GM18505 (cell line): Measurements from ENCODE around the gene S100B.
"Not testable (repeated sequence)": the region's sequence is repeated elsewhere in the genome, so short reads cannot be mapped to it uniquely, and the experiment has no call there.

ENCODE experiments used
- ATAC-seq: cut with Tn5 transposase; IDR thresholded peaks from one replicate; pipeline ENCODE4 v1.9.1; 2021; ENCODE audit not compliant: unreplicated experiment
- POLR2A ChIP-seq: IDR thresholded peaks from 4 replicates; pipeline ENCODE4 v1.6.1; 2011; ENCODE audit warnings: borderline replicate concordance; ENCODE audit not compliant: insufficient read depth, insufficient read length; ENCODE audit errors: extremely low read depth

S100B gene

DNA sequence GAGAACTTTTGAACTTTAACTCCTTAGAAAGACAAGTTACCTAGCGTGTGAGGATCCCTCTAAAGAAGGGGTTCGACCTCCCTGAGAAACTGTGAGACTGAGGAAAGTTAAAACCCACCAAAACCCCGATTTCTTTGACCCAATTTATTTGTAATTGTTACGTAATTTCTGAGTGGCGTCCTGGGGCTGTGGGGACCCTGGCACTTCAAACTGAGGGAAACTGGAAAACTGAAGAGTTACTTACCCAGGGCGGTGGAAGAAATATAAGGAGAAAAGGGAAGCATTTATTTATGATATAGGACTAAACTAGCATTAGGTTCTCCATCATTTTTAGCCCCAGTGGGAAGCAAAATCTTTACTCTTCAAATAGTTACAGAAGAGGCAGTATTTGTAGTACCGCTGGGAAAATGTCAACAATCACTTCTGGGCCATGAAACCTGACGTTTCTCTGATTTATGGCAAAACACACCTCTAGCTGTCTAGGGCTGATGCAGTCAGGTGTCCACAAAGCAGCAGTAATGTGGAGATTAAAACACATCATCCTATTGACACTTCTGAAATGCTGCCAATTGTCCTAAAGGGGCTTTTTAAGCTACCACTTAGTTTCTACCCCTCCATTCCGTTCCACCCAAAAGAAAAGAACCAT, 430 bp downstream of the S100B start:
- TF ChIP-seq POLR2A: no peak
- no peak for ATAC-seq

DNA sequence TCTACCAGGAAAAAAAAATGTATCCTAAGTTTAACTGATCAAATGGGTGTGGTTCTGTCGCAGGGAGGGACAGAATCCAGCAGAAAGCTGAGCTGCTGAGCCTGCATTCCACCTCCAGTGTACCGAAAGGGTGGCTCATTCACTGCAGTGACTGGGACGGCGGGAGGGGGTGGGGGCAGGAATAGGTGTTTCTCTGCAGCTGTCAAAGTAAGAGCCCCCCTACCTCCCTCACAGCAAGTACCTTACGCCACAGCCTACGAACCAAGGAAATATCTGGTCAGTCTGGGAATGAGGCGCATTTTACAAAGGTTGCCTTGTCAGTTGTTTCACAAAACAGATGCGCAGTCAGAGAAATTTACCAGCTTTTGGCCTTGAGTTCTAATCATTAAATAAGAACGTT, 1.7 kb downstream of the S100B start:
- TF ChIP-seq POLR2A: no peak
- ATAC-seq: no peak

DNA sequence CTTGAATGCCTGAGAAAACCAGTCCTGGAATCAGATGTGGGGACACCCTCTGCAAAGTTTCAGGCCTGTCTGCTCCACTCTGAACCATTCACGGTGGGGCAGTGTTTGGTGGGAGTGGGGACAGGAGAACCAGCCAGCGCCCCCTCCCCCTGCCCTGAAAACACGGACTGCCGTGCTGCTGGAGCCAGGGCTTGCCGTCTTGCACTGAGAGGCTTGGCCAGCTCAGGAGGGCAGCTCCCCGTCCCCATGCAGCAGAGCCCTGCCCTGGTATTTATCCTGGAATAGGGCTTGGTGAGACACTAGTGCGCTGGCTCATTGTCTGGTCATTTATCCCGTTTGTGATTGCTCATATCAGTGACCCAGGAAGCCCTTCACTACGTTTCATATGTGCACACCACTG, 3.9 kb downstream of the S100B start:
- no peak for ATAC-seq
- TF ChIP-seq POLR2A: no peak

DNA sequence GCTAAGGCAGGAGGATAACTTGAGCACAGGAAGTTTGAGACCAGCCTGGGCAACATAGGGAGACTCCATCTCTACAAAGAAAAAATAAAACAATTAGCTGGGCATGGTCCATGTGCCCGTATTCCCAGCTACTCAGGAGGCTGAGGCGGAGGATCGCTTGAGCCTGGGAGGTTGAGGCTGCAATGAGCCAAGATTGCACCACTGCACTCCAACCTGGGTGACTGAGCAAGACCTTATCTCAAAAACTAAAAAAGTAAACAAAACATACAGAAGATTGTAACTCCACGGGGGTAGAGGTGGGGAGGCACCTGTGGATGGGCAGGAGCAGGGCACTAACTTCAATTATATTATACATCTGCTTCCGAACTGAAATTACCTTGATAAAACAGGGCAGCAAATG, 4.6 kb downstream of the S100B start:
- no peak for ATAC-seq
- no peak for TF ChIP-seq POLR2A

DNA sequence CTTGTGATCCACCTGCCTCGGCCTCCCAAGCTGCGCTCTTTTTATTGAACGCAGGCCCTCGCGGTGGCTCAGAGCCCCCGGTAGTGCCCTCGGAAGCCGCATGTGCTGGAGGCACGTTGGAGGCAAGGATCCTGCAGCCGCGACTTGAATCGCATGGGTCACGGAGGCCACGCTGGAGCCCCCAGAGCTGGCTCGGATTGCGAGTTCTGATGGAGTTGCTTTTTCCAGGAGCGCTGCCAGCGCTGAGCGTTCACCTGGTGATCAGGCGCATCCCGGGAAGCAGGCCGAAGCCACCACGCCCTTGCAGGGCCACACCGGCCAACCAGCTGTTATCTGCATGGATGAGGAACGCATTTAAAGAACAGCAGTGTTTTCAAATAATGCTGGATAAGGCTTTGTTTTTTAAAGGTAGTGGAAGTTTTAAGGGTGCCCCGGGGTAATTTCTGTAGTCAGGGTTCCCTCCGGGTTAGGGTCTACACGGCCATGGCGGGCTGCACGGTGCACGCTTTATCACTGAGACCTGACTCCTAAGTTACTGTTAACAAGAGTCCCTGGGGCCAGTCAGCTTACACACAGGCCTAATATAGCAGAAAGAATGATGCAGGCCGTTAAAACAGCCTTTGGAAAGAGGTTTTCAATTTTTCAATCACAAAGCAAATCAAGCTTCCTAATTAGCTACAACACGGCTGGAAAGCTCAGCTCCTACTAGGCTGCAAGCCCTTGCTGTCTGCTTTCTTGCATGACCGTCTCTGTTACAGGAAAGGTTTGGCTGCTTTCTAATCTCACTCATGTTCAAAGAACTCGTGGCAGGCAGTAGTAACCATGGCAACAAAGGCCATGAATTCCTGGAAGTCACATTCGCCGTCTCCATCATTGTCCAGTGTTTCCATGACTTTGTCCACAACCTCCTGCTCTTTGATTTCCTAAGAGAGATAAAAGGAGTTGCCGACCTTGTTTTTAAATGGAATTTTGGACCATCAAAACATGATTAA, 6.0 kb downstream of the S100B start:
- ATAC-seq: no peak
- TF ChIP-seq POLR2A: no peak

DNA sequence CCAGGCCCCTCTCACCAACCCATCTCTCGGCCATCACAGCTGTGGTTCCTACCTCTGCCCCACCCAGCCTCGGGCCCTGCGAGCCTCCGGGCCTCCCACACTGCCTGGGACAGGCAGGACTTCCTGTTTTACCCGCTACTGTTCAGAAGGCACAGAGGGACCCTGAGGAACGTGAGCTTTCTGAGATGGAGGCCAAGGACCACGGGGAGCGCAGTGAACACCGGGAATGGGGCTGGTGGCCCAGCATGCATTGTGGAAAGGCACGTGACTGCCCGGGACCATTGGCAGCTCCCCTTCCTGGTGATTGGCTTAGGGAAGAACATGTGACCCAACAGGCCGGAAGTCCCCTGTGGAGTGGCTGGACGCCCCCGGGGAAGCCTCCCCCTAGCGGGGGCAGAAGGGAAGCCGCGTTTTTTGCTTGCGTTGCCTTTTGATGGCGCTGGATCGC, 7.0 kb downstream of the S100B start:
- no peak for ATAC-seq
- no peak for TF ChIP-seq POLR2A

DNA sequence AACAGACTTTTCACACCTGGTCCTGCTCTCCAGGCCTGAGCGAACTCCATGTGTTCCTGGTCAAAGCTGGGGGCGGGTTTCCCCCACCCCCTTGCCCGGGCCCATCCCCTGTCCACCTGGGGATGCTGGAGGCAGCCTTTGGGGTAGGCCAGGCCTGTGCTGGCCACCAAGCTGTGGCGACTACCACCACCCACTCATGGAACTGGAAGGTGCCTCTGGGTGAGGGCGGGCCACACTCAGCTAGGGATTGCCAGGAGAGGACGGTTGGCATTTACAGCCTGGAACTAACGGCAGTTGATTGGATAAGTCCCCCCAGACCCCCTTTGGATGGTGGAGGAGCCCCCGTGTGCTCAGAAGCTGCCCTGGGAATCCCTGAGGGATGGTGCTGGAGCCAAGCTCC, 7.9 kb downstream of the S100B start:
- no peak for ATAC-seq
- TF ChIP-seq POLR2A: no peak

DNA sequence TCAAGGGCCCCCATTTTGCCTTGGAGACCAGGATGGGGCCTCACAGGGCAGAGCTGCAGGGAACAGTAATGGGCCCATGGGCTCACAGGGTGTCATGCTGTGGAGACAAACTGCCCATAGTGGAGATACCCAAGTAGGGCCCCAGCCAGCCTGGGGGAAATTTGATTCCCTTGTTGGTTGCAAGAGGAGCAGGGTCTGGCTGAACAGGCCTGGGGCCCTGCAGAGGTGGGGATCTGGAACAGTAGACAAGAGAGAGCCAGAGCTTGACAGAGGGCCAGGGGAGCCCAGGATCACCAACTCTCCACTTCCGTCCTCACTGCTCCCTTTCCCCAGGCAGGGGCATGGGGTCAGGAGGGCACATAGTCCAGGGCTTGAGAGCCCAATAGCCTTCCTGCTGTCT, 8.7 kb downstream of the S100B start:
- no peak for ATAC-seq
- TF ChIP-seq POLR2A: no peak

DNA sequence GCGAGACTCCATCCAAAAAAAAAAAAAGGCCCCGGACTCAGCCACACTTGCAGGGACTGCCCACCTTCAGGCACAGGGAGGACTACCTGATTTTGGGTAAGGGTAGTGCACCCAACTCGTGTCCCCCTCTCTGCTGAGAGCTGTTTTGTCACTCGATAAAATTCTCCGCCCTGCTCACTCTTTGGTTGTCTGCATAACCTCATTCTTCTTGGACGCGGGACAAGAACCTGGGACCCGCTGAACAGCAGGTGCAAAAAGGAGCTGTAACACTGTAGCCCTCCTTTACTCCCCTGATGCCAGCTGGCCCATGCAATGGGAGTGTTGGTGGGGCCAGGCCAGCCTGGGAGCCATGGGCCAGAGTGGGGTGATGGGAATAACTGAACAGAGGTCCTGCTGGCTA, 10.6 kb downstream of the S100B start:
- no peak for TF ChIP-seq POLR2A
- ATAC-seq: no peak

DNA sequence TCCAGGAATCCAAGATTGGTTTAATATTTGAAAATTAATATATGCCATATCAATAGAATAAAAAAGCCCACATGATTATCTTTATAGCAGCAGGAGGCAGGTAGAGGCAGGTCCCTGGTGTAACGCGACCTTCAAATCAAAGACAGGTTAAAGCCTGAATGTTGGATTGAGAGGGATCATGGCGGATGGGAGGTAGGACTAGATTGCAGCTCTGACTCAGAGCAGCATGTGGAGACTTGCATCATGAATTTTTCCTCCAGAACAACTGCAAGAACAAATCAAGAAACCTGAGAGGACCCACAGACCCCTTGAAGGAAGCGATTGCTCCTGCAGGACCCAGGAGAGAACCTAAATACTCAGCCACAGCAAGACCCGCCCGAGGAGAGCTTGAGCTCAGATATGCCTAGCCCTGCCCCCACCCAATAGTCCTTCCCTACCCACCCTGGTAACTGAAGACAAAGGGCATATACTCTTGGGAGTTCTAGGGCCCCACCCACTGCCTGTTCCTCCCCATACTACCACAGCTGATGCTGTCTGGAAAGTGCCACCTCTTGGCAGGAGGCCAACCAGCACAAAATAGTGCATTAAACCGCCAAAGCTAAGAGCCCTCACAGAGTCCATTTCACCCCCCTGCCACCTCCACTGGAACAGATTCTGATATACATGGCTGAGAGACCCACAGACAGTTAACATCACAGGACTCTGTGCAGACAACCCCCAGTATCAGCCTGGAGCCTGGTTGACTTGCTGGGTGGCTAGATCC, 19.5 kb downstream of the S100B start:
- ATAC-seq: no peak
- TF ChIP-seq POLR2A: no peak

DNA sequence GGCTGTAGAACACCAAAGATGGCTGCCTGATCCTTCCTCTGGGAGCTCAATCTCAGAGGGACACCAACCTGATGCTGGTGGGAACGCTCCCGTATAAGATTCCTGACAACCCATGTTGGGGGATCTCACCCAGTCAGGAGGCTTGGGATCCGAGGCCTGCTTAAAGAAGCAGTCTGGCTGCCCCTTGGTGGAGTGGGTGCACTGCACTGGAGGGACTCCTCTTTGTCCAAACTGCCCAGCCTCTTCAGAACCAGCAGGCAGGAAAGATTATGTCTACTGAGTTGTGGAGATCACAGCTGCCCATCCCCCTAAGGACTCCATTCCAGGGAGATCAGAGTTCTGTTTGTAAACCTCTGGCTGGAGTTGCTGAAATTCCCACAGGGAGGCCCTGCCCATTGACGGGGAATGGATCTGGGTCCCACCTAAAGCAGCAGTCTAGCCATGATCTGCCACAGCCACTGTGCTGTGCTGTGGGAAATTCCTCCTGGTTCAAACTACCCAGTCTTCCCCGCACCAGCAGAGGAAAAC, 23.0 kb downstream of the S100B start:
- no peak for ATAC-seq

DNA sequence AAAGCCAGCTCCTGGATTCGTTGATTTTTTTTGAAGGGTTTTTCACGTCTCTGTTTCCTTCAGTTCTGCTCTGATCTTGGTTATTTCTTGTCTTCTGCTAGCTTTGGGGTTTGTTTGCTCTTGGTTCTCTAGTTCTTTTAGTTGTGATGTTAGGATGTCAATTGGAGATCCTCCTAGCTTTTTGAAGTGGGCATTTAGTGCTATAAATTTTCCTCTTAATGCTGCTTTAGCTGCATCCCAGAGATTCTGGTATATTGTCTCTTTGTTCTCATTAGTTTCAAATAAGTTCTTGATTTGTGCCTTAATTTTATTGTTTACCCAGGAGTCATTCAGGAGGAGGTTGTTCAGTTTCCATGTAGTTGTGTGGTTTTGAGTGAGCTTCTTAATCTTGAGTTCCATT, 25.5 kb downstream of the S100B start:
- ATAC-seq: not testable (repeated sequence)

More for the DNA sequence above, 23.0 kb downstream of the S100B start:
- no peak for TF ChIP-seq POLR2A

DNA sequence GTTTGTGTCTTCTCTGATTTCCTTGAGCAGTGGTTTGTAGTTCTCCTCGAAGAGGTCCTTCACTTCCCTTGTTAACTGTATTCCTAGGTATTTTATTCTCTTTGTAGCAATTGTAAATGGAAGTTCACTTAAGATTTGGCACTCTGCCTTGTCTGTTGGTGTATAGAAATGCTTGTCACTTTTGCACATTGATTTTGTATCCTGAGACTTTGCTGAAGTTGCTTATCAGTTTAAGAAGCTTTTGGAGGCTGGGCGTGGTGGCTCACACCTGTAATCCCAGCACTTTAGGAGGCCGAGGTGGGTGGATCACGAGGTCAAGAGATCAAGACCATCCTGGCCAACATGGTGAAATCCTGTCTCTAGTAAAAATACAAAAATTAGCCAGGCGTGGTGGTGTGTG, 27.1 kb downstream of the S100B start:
- not testable (repeated sequence) for ATAC-seq
